Stimulated activated CD4-positive, alpha-beta T cell treated with anti-CD3 and anti-CD28 coated beads, Interleukin-4, amount 100 ng/mL, for 4 hours (primary cell): ENCODE results near the gene ATP9A.
"Not testable (repeated sequence)": the region's sequence is repeated elsewhere in the genome, so short reads cannot be mapped to it uniquely, and the experiment has no call there.

ENCODE experiments used
- DNase-seq, 2 experiments: peaks; one replicate each; pipeline ENCODE4 v3.0.0-alpha.2; 2020

Gene ATP9A

DNA sequence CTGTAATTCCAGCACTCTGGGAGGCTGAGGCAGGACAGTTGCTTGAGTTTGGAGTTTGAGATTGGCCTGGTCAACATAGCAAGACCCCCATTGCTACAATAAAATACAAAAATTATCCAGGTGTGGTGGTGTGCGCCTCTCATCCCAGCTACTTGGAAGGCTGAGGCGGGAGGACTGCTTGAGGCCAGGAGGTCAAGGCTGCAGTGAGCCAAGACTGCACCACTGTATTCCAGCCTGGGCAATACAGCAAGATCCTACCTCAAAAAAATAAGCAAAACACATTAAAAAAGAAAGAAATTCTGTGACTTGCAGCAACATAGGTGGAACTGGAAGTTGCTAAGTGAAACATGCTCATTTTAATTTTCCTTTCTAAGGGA lies 119.6 kb downstream of the ATP9A start:
- no peak for DNase-seq

DNA sequence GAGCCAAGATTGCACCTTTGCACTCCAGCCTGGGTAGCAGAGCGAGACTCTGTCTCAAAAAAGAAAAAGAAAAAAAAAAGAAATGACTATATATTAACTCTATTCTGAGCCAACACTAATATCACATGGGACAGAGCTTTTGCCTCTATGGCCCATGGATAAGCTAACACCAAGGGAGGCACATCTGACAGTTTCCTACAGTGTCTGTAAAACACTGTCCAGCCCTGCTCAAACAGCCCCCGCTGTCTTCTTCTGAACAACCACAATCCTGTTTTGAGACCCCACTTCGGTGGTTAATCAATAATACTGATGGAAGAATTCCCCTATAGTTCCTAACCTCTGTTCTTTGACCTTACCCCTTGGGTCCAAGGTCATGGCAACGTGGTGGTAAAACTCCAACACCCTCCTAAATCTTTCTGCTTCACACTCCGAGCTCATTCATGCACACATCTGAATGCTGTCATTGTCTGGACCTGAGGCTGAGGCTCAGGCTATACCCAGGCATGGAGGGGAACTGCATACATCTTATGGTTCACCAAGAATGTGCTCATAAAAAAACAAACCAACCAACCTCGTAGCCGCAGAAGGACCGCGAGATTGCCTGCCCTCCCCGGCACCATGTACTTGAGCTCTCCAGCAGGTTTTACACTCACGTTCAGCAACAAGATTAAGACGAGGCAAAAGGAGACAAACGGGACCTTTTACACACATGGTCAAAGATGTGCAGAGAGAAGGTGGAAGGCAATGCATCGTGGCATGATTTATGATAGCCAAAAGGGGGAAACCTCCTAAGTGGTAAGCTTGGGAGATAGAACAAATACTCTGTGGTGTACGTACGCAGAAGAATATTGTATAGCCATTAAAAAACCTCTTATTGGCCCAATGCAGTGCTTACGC lies 120.3 kb downstream of the ATP9A start:
- DNase-seq, result no peak

DNA sequence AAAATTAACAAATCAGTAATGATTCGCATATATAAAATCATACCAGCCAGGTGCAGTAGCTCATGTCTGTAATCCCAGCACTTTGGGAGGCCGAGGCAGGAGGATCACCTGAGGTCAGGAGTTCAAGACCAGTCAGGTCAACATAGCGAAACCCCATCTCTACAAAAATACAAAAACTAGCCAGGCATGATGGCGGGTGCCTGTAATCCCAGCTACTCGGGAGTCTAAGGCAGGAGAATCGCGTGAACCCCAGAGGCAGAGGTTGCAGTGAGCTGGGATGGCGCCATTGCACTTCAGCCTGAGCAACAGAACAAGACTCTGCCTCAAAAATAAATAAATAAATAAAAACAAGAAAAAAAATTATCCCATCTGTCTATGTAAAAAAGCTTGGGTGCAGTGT lies 124.4 kb downstream of the ATP9A start:
- not testable (repeated sequence) for DNase-seq

- no peak for DNase-seq
Measured at GRCh38 chr20:51643390-51643789, 124.8 kb downstream of the ATP9A start.

DNA sequence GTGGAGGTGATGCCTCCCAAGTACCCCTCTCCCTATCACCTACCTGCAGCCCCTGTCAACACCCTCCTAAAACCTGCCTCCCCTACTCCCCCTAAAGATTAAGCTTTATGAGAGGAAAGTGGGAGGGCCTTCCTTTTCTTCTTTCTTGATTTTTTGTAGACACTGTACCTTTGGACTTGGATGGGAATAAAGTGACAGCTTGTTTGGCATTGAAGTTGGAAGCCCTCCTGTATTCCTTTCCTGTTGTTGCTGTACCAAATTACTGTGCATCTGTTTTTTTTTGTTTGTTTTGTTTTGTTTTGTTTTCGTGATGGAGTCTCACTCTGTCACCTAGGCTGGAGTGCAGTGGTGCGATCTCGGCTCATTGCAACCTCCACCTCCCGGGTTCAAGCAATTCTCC lies 126.3 kb downstream of the ATP9A start:
- DNase-seq, result no peak

GRCh38 chr20:51640743-51641142 lies 127.4 kb downstream of the ATP9A start:
- DNase-seq, result no peak

DNA sequence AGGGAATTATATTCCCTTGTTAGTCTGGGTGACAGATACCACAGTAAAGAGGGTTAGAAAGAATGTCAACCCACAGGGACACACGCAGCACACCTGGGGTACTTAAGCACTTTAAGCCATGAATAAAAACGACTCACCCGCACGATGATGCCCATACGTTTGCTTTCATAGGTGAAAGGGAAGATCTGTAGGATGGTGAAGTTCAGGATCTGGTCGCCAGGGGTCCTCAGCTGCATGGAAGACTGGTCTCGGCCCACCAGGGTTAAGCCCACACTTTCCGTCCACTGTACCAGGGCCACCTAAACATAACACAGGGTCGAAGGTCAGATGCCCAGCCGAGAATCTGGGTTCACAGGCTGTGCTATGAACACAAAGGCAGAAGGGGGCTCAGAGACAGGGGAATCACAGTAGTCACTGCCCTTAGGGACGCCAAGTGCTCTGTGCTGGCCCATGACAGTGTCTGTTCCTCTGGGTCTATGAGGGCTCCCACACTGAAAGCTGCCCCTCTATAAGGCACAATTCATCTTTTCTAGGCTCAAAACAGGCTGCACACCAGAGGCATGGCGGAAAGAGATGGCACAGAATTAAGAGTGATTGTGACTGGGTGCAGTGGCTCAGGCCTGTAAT lies 128.9 kb downstream of the ATP9A start:
- DNase-seq, result peak; percentile 30 to 54

GRCh38 chr20:51637241-51637640 lies 130.9 kb downstream of the ATP9A start:
- no peak for DNase-seq

- DNase-seq, result peak in 1 of 2 experiments; percentile 17
Measured at GRCh38 chr20:51636123-51636522, 132.1 kb downstream of the ATP9A start.

- DNase-seq, result no peak
Measured at GRCh38 chr20:51635680-51636079, 132.5 kb downstream of the ATP9A start.

GRCh38 chr20:51634877-51635276 lies 133.3 kb downstream of the ATP9A start:
- DNase-seq, result no peak

- DNase-seq, result no peak
Measured at GRCh38 chr20:51634257-51634656, 133.9 kb downstream of the ATP9A start.

- DNase-seq, result no peak
Measured at GRCh38 chr20:51633430-51633829, 134.8 kb downstream of the ATP9A start.

DNA sequence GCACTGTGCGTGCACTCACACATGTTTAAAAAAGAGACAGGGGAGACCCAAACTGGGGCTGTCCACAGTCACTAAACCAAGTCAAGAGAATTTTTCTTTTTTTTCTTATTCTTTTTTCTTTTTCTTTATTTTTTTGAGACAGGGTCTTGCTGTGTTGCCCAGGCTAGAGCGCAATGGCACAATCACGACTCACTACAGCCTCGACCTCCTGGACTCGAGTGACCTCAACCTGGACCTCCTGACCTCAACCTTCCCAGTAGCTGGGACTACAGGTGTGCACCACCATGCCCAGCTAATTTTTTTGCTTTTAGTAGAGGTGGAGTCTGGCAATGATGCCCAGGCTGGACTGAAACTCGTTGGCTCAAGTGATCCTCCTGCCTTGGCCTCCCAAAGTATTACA lies 136.2 kb downstream of the ATP9A start:
- DNase-seq, result no peak

DNA sequence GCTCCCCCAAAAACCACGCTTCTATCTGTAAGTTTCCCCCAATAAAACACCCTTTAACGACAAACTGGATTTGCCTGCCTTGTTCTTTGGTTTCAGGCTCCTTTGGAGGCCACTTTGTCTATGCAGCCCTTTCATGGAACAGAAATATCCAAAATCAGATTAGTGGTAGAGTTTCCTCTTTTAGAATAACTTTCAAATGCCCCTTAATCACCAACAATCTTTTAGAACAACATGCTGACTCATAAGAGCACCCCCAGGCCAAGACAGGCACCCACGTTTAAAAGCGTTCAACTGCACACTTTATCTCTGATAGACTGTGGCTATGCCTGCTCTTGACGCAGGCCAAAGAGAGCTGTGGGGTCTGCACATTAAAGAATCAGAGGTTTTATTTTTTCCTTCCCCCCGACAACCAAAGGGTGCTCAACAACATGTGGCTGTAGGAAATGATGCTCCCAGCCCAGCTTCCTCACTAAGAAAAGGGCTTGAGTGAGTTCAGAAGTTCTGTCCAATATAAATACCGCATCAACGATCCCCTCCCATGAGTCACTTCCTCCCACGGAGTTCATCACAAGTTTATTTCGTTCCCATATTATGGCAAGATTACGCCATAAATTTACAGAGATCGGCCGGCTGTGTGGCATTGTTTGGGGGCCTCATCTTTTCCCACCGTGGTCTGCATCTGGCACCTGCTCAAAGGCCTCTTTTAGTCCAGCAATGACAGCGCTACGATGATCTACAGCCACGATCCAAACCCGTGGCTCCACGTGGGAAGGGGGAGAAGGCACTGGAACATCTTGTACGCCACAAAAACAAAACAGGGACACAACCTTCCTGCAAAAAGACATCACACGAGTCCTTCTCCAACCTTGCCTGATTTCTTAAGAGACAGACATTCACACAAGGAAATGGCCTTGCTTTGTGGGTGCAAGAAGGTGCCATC lies 136.9 kb downstream of the ATP9A start:
- DNase-seq, result peak in 1 of 2 experiments; percentile 6

DNA sequence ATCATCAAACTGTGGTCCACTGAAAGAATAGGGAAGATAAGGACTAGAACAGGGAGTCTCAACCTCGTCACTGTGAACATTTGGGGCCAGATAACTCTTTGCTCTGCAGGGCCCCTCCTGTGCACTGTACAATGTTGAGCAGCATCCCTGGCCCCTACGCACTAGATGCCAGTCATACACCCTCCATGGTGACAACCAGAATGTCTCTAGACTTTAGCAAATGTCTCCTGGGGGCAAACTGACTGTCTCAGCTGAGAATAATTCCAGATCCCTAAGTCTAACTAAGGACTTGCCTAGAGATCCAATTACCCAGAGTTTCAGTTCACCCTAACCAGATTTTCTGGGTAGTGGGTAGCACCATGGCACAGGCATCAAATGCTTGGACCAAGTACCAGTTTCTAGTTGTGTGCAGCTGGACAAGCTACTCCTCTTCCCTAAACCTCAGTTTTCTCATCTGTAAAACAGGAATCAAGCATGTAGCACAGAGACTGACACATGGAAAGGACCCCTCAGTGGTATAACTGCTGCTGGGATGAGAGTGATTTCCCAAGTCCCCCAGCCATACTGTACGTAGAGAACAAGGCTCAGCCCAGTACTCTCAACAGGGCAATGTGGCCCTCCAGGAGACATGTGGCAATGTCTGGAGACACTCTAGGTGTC lies 138.7 kb downstream of the ATP9A start:
- DNase-seq, result no peak

DNA sequence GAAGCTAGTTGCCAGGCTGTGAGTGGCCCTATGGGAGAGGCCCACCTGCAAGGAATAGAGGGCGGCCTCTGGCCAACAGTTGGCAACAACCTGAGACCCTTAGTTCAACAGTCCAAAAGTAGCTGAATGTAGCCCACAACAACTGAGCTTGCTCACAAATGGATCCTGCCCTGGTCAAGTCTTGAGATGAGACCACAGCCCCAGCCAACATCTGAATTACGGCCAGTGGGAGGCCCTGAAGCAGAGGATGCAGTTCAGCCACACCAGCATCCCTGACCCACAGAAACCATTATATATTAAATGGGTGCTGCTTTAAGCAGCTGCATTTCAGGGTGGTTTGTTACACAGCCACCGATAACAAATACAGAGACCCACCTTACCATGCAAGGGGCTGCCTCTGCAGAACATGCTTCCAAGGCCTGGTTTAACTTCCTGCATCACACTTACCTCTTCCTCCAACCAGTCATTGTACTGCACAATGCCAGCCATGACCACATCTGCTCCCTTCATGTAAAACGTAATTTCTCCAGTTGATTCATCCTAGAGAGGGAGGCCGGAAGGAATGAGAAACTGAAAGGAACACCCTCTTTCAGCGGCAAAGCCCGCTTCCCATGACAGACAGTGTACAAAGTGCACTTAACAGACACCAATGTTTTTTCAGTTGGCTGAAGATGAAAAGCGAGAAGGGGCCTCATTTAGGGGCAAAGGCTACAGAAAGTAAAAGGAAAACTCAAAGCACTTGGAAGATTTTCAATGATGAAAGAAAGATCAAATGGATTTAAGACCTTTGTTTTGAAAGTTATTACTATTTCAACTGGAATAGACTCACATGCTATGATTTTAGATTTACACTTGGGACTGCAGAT lies 139.4 kb downstream of the ATP9A start:
- DNase-seq, result no peak

GRCh38 chr20:51627586-51627985 lies 140.6 kb downstream of the ATP9A start:
- no peak for DNase-seq

DNA sequence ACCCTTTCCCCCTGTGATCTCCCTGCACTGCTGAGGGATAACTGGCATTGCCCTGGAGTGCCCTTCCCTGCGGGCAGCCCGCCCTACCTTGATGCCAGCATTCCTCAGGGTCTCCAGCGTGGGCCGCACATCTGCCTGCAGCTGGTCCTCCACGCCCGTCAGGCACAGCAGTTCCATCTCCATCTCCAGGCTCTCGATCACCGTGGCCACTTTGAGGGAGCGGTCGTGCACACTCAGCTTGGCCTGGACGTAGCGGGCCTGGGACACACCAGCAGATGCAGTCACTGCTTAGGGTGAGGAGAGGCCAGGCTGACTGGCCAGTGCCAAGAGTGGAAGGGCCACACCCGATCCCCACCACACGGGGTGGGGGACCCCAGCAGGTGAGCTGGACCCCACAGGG lies 143.1 kb downstream of the ATP9A start:
- DNase-seq, result no peak

- peak; percentile 43 to 73 for DNase-seq
Measured at GRCh38 chr20:51624157-51624731, 143.9 kb downstream of the ATP9A start.

DNA sequence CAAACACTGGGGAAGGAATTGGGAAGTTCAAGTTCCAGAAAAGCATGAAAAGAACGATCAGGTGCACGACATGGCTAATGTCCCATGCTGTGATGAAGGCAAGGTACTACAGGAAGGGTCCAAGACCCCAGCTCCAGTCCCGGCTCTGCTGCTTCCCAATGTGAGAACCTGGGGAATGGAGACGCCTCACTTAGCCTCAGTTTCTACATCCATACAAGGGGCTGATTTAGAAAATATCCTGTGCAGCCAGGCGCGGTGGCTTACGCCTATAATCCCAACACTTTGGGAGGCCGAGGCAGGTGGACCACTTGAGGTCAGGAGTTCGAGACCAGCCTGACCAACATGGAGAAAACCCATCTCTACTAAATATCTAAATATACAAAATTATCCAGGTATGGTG lies 144.9 kb downstream of the ATP9A start:
- no peak for DNase-seq
